ENCODE data around the gene P2RY14.
"Not testable (repeated sequence)": the region's sequence is repeated elsewhere in the genome, so short reads cannot be mapped to it uniquely, and the experiment has no call there.

Gene P2RY14

GRCh38 chr3:151262871-151263525 is 15.3 kb downstream of the P2RY14 start:
- Histone ChIP-seq H3K9ac (ENCODE audit: low read depth, low read length) (no peak overlapping the region), H3K4me1 (ENCODE audit: insufficient read depth, low read length) (peaks cover 11% of the 10 kb centered on the region; the same call in 1 of the 2 replicates), H3K9me3 (ENCODE audit: control insufficient read depth, insufficient read depth, low read length) (no peaks in the 10 kb centered on the region), H3K36me3 (ENCODE audit: insufficient read depth, low read length) (no peaks in the 10 kb centered on the region)

- Histone ChIP-seq H3K9me3 (ENCODE audit: control insufficient read depth, insufficient read depth, low read length) (no peaks in the 10 kb centered on the region), H3K4me1 (ENCODE audit: insufficient read depth, low read length) (no peaks in the 10 kb centered on the region), H3K9ac (ENCODE audit: low read depth, low read length) (no peak overlapping the region), H3K36me3 (ENCODE audit: insufficient read depth, low read length) (no peaks in the 10 kb centered on the region)
These were observed 18.7 kb downstream of the P2RY14 start for GRCh38 chr3:151259664-151260063.

GRCh38 chr3:151256749-151257148 is 21.6 kb downstream of the P2RY14 start:
- Histone ChIP-seq H3K9me3 (ENCODE audit: control insufficient read depth, insufficient read depth, low read length) (no peaks in the 10 kb centered on the region), H3K9ac (ENCODE audit: low read depth, low read length) (no peak overlapping the region), H3K4me1 (ENCODE audit: insufficient read depth, low read length) (no peaks in the 10 kb centered on the region), H3K36me3 (ENCODE audit: insufficient read depth, low read length) (no peaks in the 10 kb centered on the region)

- H3K9ac ChIP-seq (ENCODE audit: low read depth, low read length), result no peak overlapping the region
- no peaks in the 10 kb centered on the region for H3K9me3 ChIP-seq (ENCODE audit: control insufficient read depth, insufficient read depth, low read length)
- no peaks in the 10 kb centered on the region for H3K4me1 ChIP-seq (ENCODE audit: insufficient read depth, low read length)
- no peaks in the 10 kb centered on the region for H3K36me3 ChIP-seq (ENCODE audit: insufficient read depth, low read length)
These were observed 29.5 kb downstream of the P2RY14 start for GRCh38 chr3:151248772-151249337.

- H3K4me1 ChIP-seq (ENCODE audit: insufficient read depth, low read length); H3K9me3 ChIP-seq (ENCODE audit: control insufficient read depth, insufficient read depth, low read length); H3K36me3 ChIP-seq (ENCODE audit: insufficient read depth, low read length); H3K9ac ChIP-seq (ENCODE audit: low read depth, low read length): not testable (repeated sequence)
These were observed 36.3 kb downstream of the P2RY14 start for GRCh38 chr3:151242006-151242405.

- H3K4me1 ChIP-seq (ENCODE audit: insufficient read depth, low read length), result peaks cover 6% of the 10 kb centered on the region; the same call in 1 of the 2 replicates
- 0 out of 2 replicates have a peak, but pooled peaks cover 2% of the 10 kb centered on the region for H3K9me3 ChIP-seq (ENCODE audit: control insufficient read depth, insufficient read depth, low read length)
- no peaks in the 10 kb centered on the region for H3K36me3 ChIP-seq (ENCODE audit: insufficient read depth, low read length)
- no peak overlapping the region for H3K9ac ChIP-seq (ENCODE audit: low read depth, low read length)
These were observed 41.6 kb downstream of the P2RY14 start for GRCh38 chr3:151236736-151237135.

- 0 out of 2 replicates have a peak, but pooled peaks cover 1% of the 10 kb centered on the region for H3K9me3 ChIP-seq (ENCODE audit: control insufficient read depth, insufficient read depth, low read length)
- no peaks in the 10 kb centered on the region for H3K36me3 ChIP-seq (ENCODE audit: insufficient read depth, low read length)
- peaks cover 6% of the 10 kb centered on the region; the same call in 1 of the 2 replicates for H3K4me1 ChIP-seq (ENCODE audit: insufficient read depth, low read length)
- no peak overlapping the region for H3K9ac ChIP-seq (ENCODE audit: low read depth, low read length)
These were observed 42.0 kb downstream of the P2RY14 start for GRCh38 chr3:151236316-151236715.

- H3K36me3 ChIP-seq (ENCODE audit: insufficient read depth, low read length), result no peaks in the 10 kb centered on the region
- no peak overlapping the region for H3K9ac ChIP-seq (ENCODE audit: low read depth, low read length)
- H3K9me3 ChIP-seq (ENCODE audit: control insufficient read depth, insufficient read depth, low read length), result no peaks in the 10 kb centered on the region
- peaks cover 11% of the 10 kb centered on the region for H3K4me1 ChIP-seq (ENCODE audit: insufficient read depth, low read length)
These were observed 43.5 kb downstream of the P2RY14 start for GRCh38 chr3:151234825-151235224.

- H3K4me1 ChIP-seq (ENCODE audit: insufficient read depth, low read length), result peaks cover 20% of the 10 kb centered on the region
- H3K9ac ChIP-seq (ENCODE audit: low read depth, low read length), result no peak overlapping the region
- no peaks in the 10 kb centered on the region for H3K36me3 ChIP-seq (ENCODE audit: insufficient read depth, low read length)
- H3K9me3 ChIP-seq (ENCODE audit: control insufficient read depth, insufficient read depth, low read length), result no peaks in the 10 kb centered on the region
These were observed 45.4 kb downstream of the P2RY14 start for GRCh38 chr3:151232991-151233390.

- not testable (repeated sequence) for H3K9ac ChIP-seq (ENCODE audit: low read depth, low read length); H3K9me3 ChIP-seq (ENCODE audit: control insufficient read depth, insufficient read depth, low read length); H3K36me3 ChIP-seq (ENCODE audit: insufficient read depth, low read length)
- H3K4me1 ChIP-seq (ENCODE audit: insufficient read depth, low read length), result peaks cover 22% of the 10 kb centered on the region
These were observed 45.9 kb downstream of the P2RY14 start for GRCh38 chr3:151232403-151232802.

- H3K4me1 ChIP-seq (ENCODE audit: insufficient read depth, low read length), result peaks cover 22% of the 10 kb centered on the region
- no peak overlapping the region for H3K9ac ChIP-seq (ENCODE audit: low read depth, low read length)
- H3K9me3 ChIP-seq (ENCODE audit: control insufficient read depth, insufficient read depth, low read length), result no peaks in the 10 kb centered on the region
- H3K36me3 ChIP-seq (ENCODE audit: insufficient read depth, low read length), result no peaks in the 10 kb centered on the region
These were observed 47.7 kb downstream of the P2RY14 start for GRCh38 chr3:151230646-151231045.

GRCh38 chr3:151228666-151229040 is 49.7 kb downstream of the P2RY14 start:
- Histone ChIP-seq H3K9me3 (ENCODE audit: control insufficient read depth, insufficient read depth, low read length) (no peaks in the 10 kb centered on the region), H3K36me3 (ENCODE audit: insufficient read depth, low read length) (no peaks in the 10 kb centered on the region), H3K4me1 (ENCODE audit: insufficient read depth, low read length) (peaks cover 15% of the 10 kb centered on the region), H3K9ac (ENCODE audit: low read depth, low read length) (no peak overlapping the region)

- no peaks in the 10 kb centered on the region for H3K9me3 ChIP-seq (ENCODE audit: control insufficient read depth, insufficient read depth, low read length)
- no peak overlapping the region for H3K9ac ChIP-seq (ENCODE audit: low read depth, low read length)
- H3K36me3 ChIP-seq (ENCODE audit: insufficient read depth, low read length), result no peaks in the 10 kb centered on the region
- H3K4me1 ChIP-seq (ENCODE audit: insufficient read depth, low read length), result peaks cover 15% of the 10 kb centered on the region
These were observed 50.3 kb downstream of the P2RY14 start for GRCh38 chr3:151227807-151228665.

GRCh38 chr3:151227266-151227806 is 51.0 kb downstream of the P2RY14 start:
- H3K36me3 ChIP-seq (ENCODE audit: insufficient read depth, low read length), result no peaks in the 10 kb centered on the region

More at GRCh38 chr3:151227266-151227806, 51.0 kb downstream of the P2RY14 start:
- Histone ChIP-seq H3K9ac (ENCODE audit: low read depth, low read length) (no peak overlapping the region), H3K9me3 (ENCODE audit: control insufficient read depth, insufficient read depth, low read length) (no peaks in the 10 kb centered on the region), H3K4me1 (ENCODE audit: insufficient read depth, low read length) (peaks cover 15% of the 10 kb centered on the region)

All from ES-I3 (cell line).